Endothelial cell of umbilical vein (primary cell): ENCODE data around the gene SAFB. TPM values are rescaled to one million over a fixed set of nuclear protein-coding genes. Genes with fewer than 3 reads are reported as not detected.

Experiments
- BruUV-seq: library from RNA; stranded (reverse); fragments of 400-500 nt; replicated peaks from 2 replicates; lab custom pipeline; 2021; lab: Mats Ljungman, UMichigan
- CTCF ChIA-PET: fragments of 300-600, 350-600 bp; sonication (Branson Sonifier 250); formaldehyde crosslinking; loops from one replicate; lab custom pipeline; 2021; ENCODE audit warnings: antibody characterized with exemption, inconsistent platforms; lab: Charles Lee
- POLR2A ChIA-PET: fragments of 300-600, 350-600 bp; sonication (Branson Sonifier 250); formaldehyde crosslinking; loops from one replicate; lab custom pipeline; 2021; ENCODE audit warnings: antibody characterized with exemption, inconsistent platforms; lab: Charles Lee
- DNase-seq: peaks from one replicate; pipeline ENCODE4 v3.0.0-alpha.2; 2011; ENCODE audit warnings: low read depth, low spot score
- FAIRE-seq: peaks from 2 replicates; lab custom pipeline; 2011; peaks lifted over from hg19 to GRCh38; lab: Jason Lieb, UNC
- H2AFZ ChIP-seq: 2 replicates; pipeline ENCODE4 v1.6.0; 2012; ENCODE audit warnings: low read depth, low read length, control low read depth, inconsistent platforms
- H3K27ac ChIP-seq: 2 replicates; pipeline ENCODE4 v1.5.1; 2011; ENCODE audit warnings: low read depth, mild to moderate bottlenecking, control low read depth, low read length, moderate library complexity; ENCODE audit not compliant: insufficient read depth
- H3K27me3 ChIP-seq, 2 experiments: 2 replicates each; pipeline versions ENCODE4 v1.6.0 to v1.6.1; 2011; ENCODE audit warnings: low read length in 2 of 2, mixed read lengths in 1 of 2; ENCODE audit not compliant: control insufficient read depth in 2 of 2, insufficient read depth in 2 of 2
- H3K36me3 ChIP-seq, 2 experiments: 2 replicates in 1 of 2; 3 replicates in 1 of 2; pipeline ENCODE4 v1.5.1; 2011; ENCODE audit warnings: low read length in 2 of 2, mild to moderate bottlenecking in 1 of 2, moderate library complexity in 1 of 2; ENCODE audit not compliant: control insufficient read depth in 2 of 2, insufficient read depth in 2 of 2; ENCODE audit errors: extremely low read depth in 1 of 2
- H3K4me1 ChIP-seq: 3 replicates; pipeline ENCODE4 v1.5.1; 2011; ENCODE audit warnings: mild to moderate bottlenecking, low read length; ENCODE audit not compliant: control insufficient read depth, insufficient read depth; ENCODE audit errors: extremely low read depth
- H3K4me2 ChIP-seq: 2 replicates; pipeline ENCODE4 v1.6.1; 2011; ENCODE audit warnings: low read length, control low read depth, mixed read lengths; ENCODE audit not compliant: insufficient read depth
- H3K4me3 ChIP-seq, 3 experiments: fragments of 200-600 bp in 1 of 3; sonication (generic), shearing (Covaris generic) in 1 of 3; replicated peaks in 1 of 3; 2 replicates each; pipeline ENCODE4 v1.5.1; 2011 to 2016; ENCODE audit warnings: control low read depth in 3 of 3, low read length in 3 of 3, mild to moderate bottlenecking in 2 of 3, inconsistent platforms in 1 of 3, low read depth in 1 of 3, moderate library complexity in 1 of 3; ENCODE audit not compliant: insufficient read depth in 1 of 3
- H3K79me2 ChIP-seq: 2 replicates; pipeline ENCODE4 v1.6.0; 2012; ENCODE audit warnings: low read length, inconsistent platforms; ENCODE audit not compliant: control insufficient read depth, insufficient read depth
- H3K9ac ChIP-seq: replicated peaks from 2 replicates; pipeline ENCODE3; 2011; ENCODE audit warnings: low read length, control low read depth; ENCODE audit not compliant: insufficient read depth; ENCODE audit errors: extremely low read depth
- H3K9me1 ChIP-seq: replicated peaks from 3 replicates; pipeline ENCODE4 v1.6.0; 2011; ENCODE audit warnings: mild to moderate bottlenecking, low read length; ENCODE audit not compliant: control insufficient read depth, insufficient read depth; ENCODE audit errors: extremely low read depth
- H3K9me3 ChIP-seq: replicated peaks from 2 replicates; pipeline ENCODE4 v1.5.1; 2012; ENCODE audit warnings: low read length, inconsistent platforms; ENCODE audit not compliant: control insufficient read depth, insufficient read depth
- H4K20me1 ChIP-seq: replicated peaks from 2 replicates; pipeline ENCODE3; 2011; ENCODE audit warnings: mild to moderate bottlenecking, low read length; ENCODE audit not compliant: control insufficient read depth, insufficient read depth; ENCODE audit errors: extremely low read depth
- EZH2 ChIP-seq: IDR thresholded peaks from 2 replicates; pipeline ENCODE4 v1.6.1; 2012; ENCODE audit warnings: borderline replicate concordance, low read depth, mild to moderate bottlenecking, moderate library complexity, low read length, inconsistent platforms; ENCODE audit not compliant: severe bottlenecking
- FOS ChIP-seq: IDR thresholded peaks from 2 replicates; pipeline ENCODE4 v1.6.1; 2011; ENCODE audit warnings: mild to moderate bottlenecking, low read length, moderate library complexity, borderline replicate concordance; ENCODE audit not compliant: insufficient read depth
- GATA2 ChIP-seq: IDR thresholded peaks from 2 replicates; pipeline ENCODE4 v1.7.0; 2011; ENCODE audit warnings: low read depth, mild to moderate bottlenecking, moderate library complexity, mixed read lengths, low read length; ENCODE audit not compliant: insufficient read length, insufficient read depth
- JUN ChIP-seq: IDR thresholded peaks from 2 replicates; pipeline ENCODE4 v1.6.1; 2011; ENCODE audit warnings: borderline replicate concordance, low read depth; ENCODE audit not compliant: insufficient read length, insufficient read depth
- MYC ChIP-seq: IDR thresholded peaks from one replicate; pipeline ENCODE4 v1.6.1; 2011; ENCODE audit warnings: mild to moderate bottlenecking, low read depth, low read length
- POLR2A ChIP-seq: IDR thresholded peaks from 2 replicates; pipeline ENCODE4 v1.6.1; 2012; ENCODE audit warnings: low read depth, mild to moderate bottlenecking, control low read depth, low read length
- POLR2AphosphoS5 ChIP-seq: IDR thresholded peaks from 2 replicates; pipeline ENCODE4 v1.6.1; 2012; ENCODE audit warnings: low read depth, mild to moderate bottlenecking, control low read depth, low read length, moderate library complexity; ENCODE audit not compliant: insufficient read depth
- dilution Hi-C: fragments of 300-500 bp; cut with MboI; formaldehyde crosslinking; loops from one replicate; pipeline ENCODE4 v1.15.0; 2019; ENCODE audit warnings: low sequenced_read_pairs; ENCODE audit not compliant: extremely low pct_ligation_motif_present
- intact Hi-C: fragments of 100-400 bp; cut with micrococcal nuclease; formaldehyde crosslinking; loops from one replicate; pipeline ENCODE4 v1.10.0; 2022
- polyA plus RNA-seq, 4 experiments: library from polyadenylated mRNA; depleted of rRNA in 3 of 4; stranded (reverse) in 3 of 4; unstranded in 1 of 4; fragments of >200 nt; gene quantifications; 2 replicates each; pipeline versions ENCODE4 v1.2.1 to v1.2.3, GENCODE V29; 2011 to 2012; ENCODE audit warnings: missing spikeins in 1 of 4
- total RNA-seq: library from RNA; stranded (reverse); gene quantifications from 2 replicates; pipeline ENCODE4 v1.2.3, GENCODE V29; 2021
- TF ChIP-seq, protein P1 (sequence below): IDR thresholded peaks from 2 replicates; pipeline ENCODE4 v1.6.1; 2011; ENCODE audit not compliant: insufficient read depth, insufficient read length
- TF ChIP-seq, protein P2 (sequence below), 2 donors: IDR thresholded peaks; 1 replicate in 1 of 2; 2 replicates in 1 of 2; pipeline ENCODE4 v1.5.1; 2011; ENCODE audit warnings: low read length in 2 of 2, mild to moderate bottlenecking in 2 of 2, moderate library complexity in 2 of 2, control low read depth in 1 of 2, inconsistent platforms in 1 of 2, low read depth in 1 of 2; ENCODE audit not compliant: insufficient read depth in 1 of 2; ENCODE audit errors: extremely low read depth in 1 of 2

The SAFB gene
- total and polyA plus RNA-seq, 2 donors (not counting 3 experiments of a cell fraction or from before 2014, with no cell fraction given) = 44.7 to 109 TPM

DNA sequence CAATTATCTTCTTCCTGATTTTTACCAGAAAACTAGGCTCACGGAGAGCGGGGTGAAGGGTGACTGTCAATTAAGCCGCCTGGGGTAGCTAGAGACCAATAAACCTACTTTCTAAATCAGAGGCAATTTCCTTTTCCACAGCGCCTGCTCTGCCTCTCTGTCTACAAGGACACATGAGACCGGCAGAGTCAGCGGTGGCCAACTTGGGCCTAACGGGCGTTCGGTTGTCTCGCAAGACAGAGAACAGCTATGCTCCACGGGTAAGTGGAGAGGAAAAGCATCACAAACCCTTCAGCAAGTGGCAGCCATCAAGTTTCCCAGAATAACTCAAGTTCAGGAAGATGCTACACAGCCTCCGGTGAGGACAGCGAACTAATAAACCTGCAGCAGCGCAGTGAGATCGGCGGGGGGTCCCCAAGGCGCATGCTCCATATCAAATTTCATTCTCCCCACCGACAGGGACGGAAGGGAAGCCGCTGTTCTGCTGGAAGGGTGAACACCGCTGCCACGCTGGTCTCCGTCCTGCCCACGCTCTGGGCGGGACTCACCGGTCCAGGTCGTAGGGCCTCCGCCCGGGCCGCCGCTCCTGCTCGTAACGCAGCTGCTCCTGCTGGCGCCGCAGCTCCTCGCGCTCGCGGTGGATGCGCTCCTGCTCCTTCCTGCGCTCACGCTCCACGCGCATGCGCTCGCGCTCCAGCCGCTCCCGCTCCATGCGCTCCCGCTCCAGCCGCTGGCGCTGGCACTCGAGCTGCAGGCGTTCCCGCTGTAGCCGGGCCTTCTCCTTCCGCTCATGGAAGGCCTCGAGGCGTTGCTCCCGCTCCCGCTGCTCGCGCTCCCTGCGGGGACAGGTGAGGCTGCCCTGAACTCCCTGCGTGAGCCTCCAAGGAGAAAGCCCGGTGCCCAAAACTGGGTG lies 29.3 kb upstream of the SAFB start:
- TF ChIP-seq GATA2 = no peak
- TF ChIP-seq FOS = no peak
- no peak for TF ChIP-seq POLR2A
- TF ChIP-seq MYC = no peak
- TF ChIP-seq POLR2AphosphoS5 = no peak
- no peak for TF ChIP-seq EZH2
- TF ChIP-seq, protein P1, sequence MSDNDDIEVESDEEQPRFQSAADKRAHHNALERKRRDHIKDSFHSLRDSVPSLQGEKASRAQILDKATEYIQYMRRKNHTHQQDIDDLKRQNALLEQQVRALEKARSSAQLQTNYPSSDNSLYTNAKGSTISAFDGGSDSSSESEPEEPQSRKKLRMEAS = no peak
- TF ChIP-seq JUN = no peak
- TF ChIP-seq, protein P2, sequence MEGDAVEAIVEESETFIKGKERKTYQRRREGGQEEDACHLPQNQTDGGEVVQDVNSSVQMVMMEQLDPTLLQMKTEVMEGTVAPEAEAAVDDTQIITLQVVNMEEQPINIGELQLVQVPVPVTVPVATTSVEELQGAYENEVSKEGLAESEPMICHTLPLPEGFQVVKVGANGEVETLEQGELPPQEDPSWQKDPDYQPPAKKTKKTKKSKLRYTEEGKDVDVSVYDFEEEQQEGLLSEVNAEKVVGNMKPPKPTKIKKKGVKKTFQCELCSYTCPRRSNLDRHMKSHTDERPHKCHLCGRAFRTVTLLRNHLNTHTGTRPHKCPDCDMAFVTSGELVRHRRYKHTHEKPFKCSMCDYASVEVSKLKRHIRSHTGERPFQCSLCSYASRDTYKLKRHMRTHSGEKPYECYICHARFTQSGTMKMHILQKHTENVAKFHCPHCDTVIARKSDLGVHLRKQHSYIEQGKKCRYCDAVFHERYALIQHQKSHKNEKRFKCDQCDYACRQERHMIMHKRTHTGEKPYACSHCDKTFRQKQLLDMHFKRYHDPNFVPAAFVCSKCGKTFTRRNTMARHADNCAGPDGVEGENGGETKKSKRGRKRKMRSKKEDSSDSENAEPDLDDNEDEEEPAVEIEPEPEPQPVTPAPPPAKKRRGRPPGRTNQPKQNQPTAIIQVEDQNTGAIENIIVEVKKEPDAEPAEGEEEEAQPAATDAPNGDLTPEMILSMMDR (IDR thresholded peaks at IDR 0.05; ENCODE audit: extremely low read depth in 1 of 2, insufficient read depth in 1 of 2, low read depth in 1 of 2, low read length in 2 of 2) = no peak

More for the DNA sequence above, 29.3 kb upstream of the SAFB start:
- intact Hi-C loops = no loop called here
- Histone ChIP-seq H3K9ac (no peak overlapping the region), H4K20me1 (no peaks in the 10 kb centered on the region), H3K4me1 (no peaks in the 10 kb centered on the region), H3K9me3 (no peaks in the 10 kb centered on the region), H2AFZ (no peak overlapping the region), H3K27ac (no peak overlapping the region), H3K36me3 (peaks cover 29 to 72% of the 10 kb centered on the region in 2 experiments), H3K79me2 (peaks cover 2% of the 10 kb centered on the region), H3K9me1 (no peaks in the 10 kb centered on the region), H3K27me3 (no peaks in the 10 kb centered on the region), H3K4me2 (no peak overlapping the region), H3K4me3 (no peak overlapping the region)
- BruUV-seq = no TSS peak
- ChIA-PET CTCF (no interaction called here), POLR2A (no interaction called here)
- FAIRE-seq (no peak), DNase-seq (no peak)
- dilution Hi-C loops = no loop called here
